Heart left ventricle (tissue), 16 donors: ENCODE results near the gene ABCC9. TPM values are rescaled to one million over a fixed set of nuclear protein-coding genes. Genes with fewer than 3 reads are reported as not detected.

ENCODE experiments used
- ATAC-seq, 4 donors: fragments of 200-7000 bp; cut with Tn5 transposase; one replicate each; pipeline ENCODE4 v1.9.1; 2020 to 2022; ENCODE audit warnings: moderate library complexity in 4 of 4, mild to moderate bottlenecking in 3 of 4, moderate number of reproducible peaks in 1 of 4
- DNase-seq, 5 donors: peaks; one replicate each; pipeline ENCODE4 v3.0.0-alpha.2; 2020
- H3K27ac ChIP-seq, 12 donors: fragments of 200-600 bp; sonication (generic) in 4 of 12; one replicate each; pipeline versions ENCODE4 v1.5.0 to v1.8.0; 2016 to 2022; ENCODE audit warnings: mild to moderate bottlenecking in 2 of 12
- H3K27me3 ChIP-seq, 9 donors: fragments of 200-600 bp; sonication (generic) in 2 of 9; one replicate each; pipeline versions ENCODE4 v1.5.1 to v1.8.0; 2016 to 2022; ENCODE audit warnings: mild to moderate bottlenecking in 3 of 9
- H3K36me3 ChIP-seq, 9 donors: fragments of 200-600 bp; sonication (generic) in 2 of 9; one replicate each; pipeline versions ENCODE4 v1.5.0 to v1.8.0; 2018 to 2022; ENCODE audit warnings: mild to moderate bottlenecking in 2 of 9
- H3K4me1 ChIP-seq, 12 donors: fragments of 200-600 bp; sonication (generic) in 4 of 12; one replicate each; pipeline versions ENCODE4 v1.5.0 to v1.8.0; 2016 to 2022; ENCODE audit warnings: mild to moderate bottlenecking in 3 of 12
- H3K4me3 ChIP-seq, 12 donors: fragments of 200-600 bp; sonication (generic) in 4 of 12; one replicate each; pipeline versions ENCODE4 v1.5.0 to v1.8.0; 2017 to 2022; ENCODE audit warnings: mild to moderate bottlenecking in 9 of 12, moderate library complexity in 4 of 12
- H3K9me3 ChIP-seq, 12 donors: fragments of 200-600 bp; sonication (generic) in 4 of 12; one replicate each; pipeline versions ENCODE4 v1.5.0 to v1.8.0; 2016 to 2022; ENCODE audit warnings: mild to moderate bottlenecking in 1 of 12
- CTCF ChIP-seq, 12 donors: fragments of 200-600 bp; sonication (generic) in 4 of 12; IDR thresholded peaks; one replicate each; pipeline versions ENCODE4 v1.5.0 to v1.8.0; 2018 to 2022; ENCODE audit warnings: antibody characterized with exemption in 12 of 12, mild to moderate bottlenecking in 5 of 12
- POLR2A ChIP-seq, 2 donors: fragments of 450-650 bp; IDR thresholded peaks; one replicate each; pipeline ENCODE4 v1.6.1; 2017; ENCODE audit warnings: antibody characterized with exemption in 2 of 2, mild to moderate bottlenecking in 2 of 2, moderate library complexity in 2 of 2
- WGBS, 4 donors: extraction: QIAGEN DNeasy Blood & Tissue Kit in 2 of 4; methylation state at CpG; one replicate each; pipeline versions ENCODE4 v1.1.5 to v1.1.7; 2013 to 2018; 5-methylcytosine and 5-hydroxymethylcytosine counted together
- intact Hi-C, 10 donors: fragments of 100-400 bp; cut with DNase I; formaldehyde crosslinking; loops; one replicate each; pipeline versions ENCODE4 v1.11.1 to v1.14.2; 2022
- polyA plus RNA-seq, 2 donors: library from polyadenylated mRNA; stranded (reverse); fragments of 200-250 nt; gene quantifications; one replicate each; pipeline ENCODE4 v1.2.3, GENCODE V29; 2013
- total RNA-seq, 9 donors: library from RNA; depleted of rRNA in 2 of 9; stranded (reverse); fragments of >200 nt in 2 of 9; fragmentation: NEBNext Ultra II Directional in 3 of 9; extraction: Animal tissue kit (Norgen Biotek cat#: 25700) in 3 of 9; gene quantifications; one replicate each; pipeline versions ENCODE4 v1.1.0 to v1.2.4, GENCODE V29; 2016 to 2023
- donor health status: ischemic (EF 13 %, LVEDD 7.1; RV severe dilation, severe dysfunction).
- donor health status: healthy with polysubstance abuse.
- donor health status: DM: no; HTN: yes; CAD: no.
- donor health status: DM: no; HTN: no; CAD: no.
- donor health status: ischemic (EF 25% LVEDD 6.9; RV normal size, moderate dysfunction).
- donor health status: ischemic (EF 25% LVEDD 5.7; RV mildly dilated, moderate dysfunction).
- donor health status: healthy.
- donor health status: DM: yes; HTN: yes; CAD: no.
- donor health status: ischemic (EF 35%, LVEDD 5.7; RV mildly dilated, moderate dysfunction).
- donor health status: nonischemic (EF 11% LVEDD 7.7; RV severe dilation, severe dysfunction).
- donor health status: DM: yes; HTN: yes; CAD: no.
- donor health status: PGD.
- donor health status: ischemic (EF 29% LVEDD 5.4; RV normal size, mild dysfunction).
- donor health status: nonischemic (EF 23%, LVEDD 6.1; RV moderate dilation, normal function).

ABCC9 gene
- total and polyA plus RNA-seq, 11 donors: 14.1 to 103 (median 70.8) TPM

GRCh38 chr12:21759737-21760136, 181.5 kb downstream of the ABCC9 start:
- WGBS, 4 donors: 85 to 90% (median 88%) methylated on average over 5 of the region's 5 CpGs
- TF ChIP-seq CTCF (IDR thresholded peaks at IDR 0.05) (no peak), POLR2A (IDR thresholded peaks at IDR 0.05) (no peak)
- intact Hi-C loops: loop anchor here in 3 of 10 donors (5.0 kb wide), 2 partner anchors 47 to 52 kb away; no protein-coding TSS in a partner anchor
- Histone ChIP-seq H3K9me3 (no peaks in the 10 kb centered on the region), H3K4me1 (peaks cover 0 to 11% (median 0%) of the 10 kb centered on the region in 12 donors), H3K36me3 (peaks cover 0 to 8% (median under 1%) of the 10 kb centered on the region in 9 donors), H3K27me3 (no peaks in the 10 kb centered on the region), H3K27ac (no peak overlapping the region), H3K4me3 (no peak overlapping the region)
- ATAC-seq (no peak), DNase-seq (no peak)

- TF ChIP-seq POLR2A (IDR thresholded peaks at IDR 0.05) (no peak), CTCF (IDR thresholded peaks at IDR 0.05) (no peak)
- ATAC-seq: no peak
- H3K27me3 ChIP-seq: no peaks in the 10 kb centered on the region
- DNase-seq: no peak
- H3K9me3 ChIP-seq: no peaks in the 10 kb centered on the region
- intact Hi-C loops: no loop called here
- H3K4me3 ChIP-seq: no peak overlapping the region
- H3K4me1 ChIP-seq: peaks cover 0 to 11% (median 0%) of the 10 kb centered on the region in 12 donors
- H3K36me3 ChIP-seq: no peaks in the 10 kb centered on the region
- WGBS, 4 donors: 60 to 67% (median 63%) methylated on average over 2 of the region's 2 CpGs
- H3K27ac ChIP-seq: peak overlapping the region in 1 of 12 donors; percentile 10
Observed at GRCh38 chr12:21757735-21758134, 183.5 kb downstream of the ABCC9 start.

GRCh38 chr12:21756699-21757098, 184.5 kb downstream of the ABCC9 start:
- Histone ChIP-seq H3K9me3 (no peaks in the 10 kb centered on the region), H3K27me3 (no peaks in the 10 kb centered on the region), H3K4me3 (no peak overlapping the region), H3K36me3 (no peaks in the 10 kb centered on the region), H3K4me1 (peaks cover 0 to 6% (median under 1%) of the 10 kb centered on the region in 12 donors), H3K27ac (no peak overlapping the region)
- no peak for ATAC-seq
- WGBS, 4 donors: 96 to 97% (median 96%) methylated on average over 4 of the region's 4 CpGs
- TF ChIP-seq CTCF (IDR thresholded peaks at IDR 0.05): no peak
- DNase-seq: no peak
- intact Hi-C loops: no loop called here

GRCh38 chr12:21751517-21751916, 189.7 kb downstream of the ABCC9 start:
- Histone ChIP-seq H3K27me3 (no peaks in the 10 kb centered on the region), H3K9me3 (no peaks in the 10 kb centered on the region), H3K36me3 (no peaks in the 10 kb centered on the region), H3K4me1 (peaks cover 0 to 9% (median 2%) of the 10 kb centered on the region in 12 donors), H3K4me3 (no peak overlapping the region), H3K27ac (peak overlapping the region in 4 of 12 donors; percentile 5 to 60 (median 38))
- 16 to 28% (median 20%) methylated on average over 4 of the region's 4 CpGs for WGBS, 4 donors
- DNase-seq (peak in 1 of 5 donors; percentile 22), ATAC-seq (peak in 1 of 4 donors; percentile 61)
- intact Hi-C loops: no loop called here
- TF ChIP-seq POLR2A (IDR thresholded peaks at IDR 0.05): no peak

Other genes starting within 250 kb of the ABCC9 start
- 100 to 1,000 TPM in 1 of 9 donors, 10 to 100 TPM in 8; 42.7 to 147 (median 56.5) TPM for gene KCNJ8, start 166.7 kb downstream of the ABCC9 start, total RNA-seq
- 10 to 100 TPM; 17.0 to 89.6 TPM for gene KCNJ8, start 166.7 kb downstream of the ABCC9 start, polyA plus RNA-seq
- 10 to 100 TPM; 21.5 to 45.3 (median 34.6) TPM for gene CMAS, start 104.8 kb upstream of the ABCC9 start, total RNA-seq
- 10 to 100 TPM; 24.3 to 55.8 TPM for gene CMAS, start 104.8 kb upstream of the ABCC9 start, polyA plus RNA-seq